T-helper 2 cell (primary cell): ENCODE data around the gene KDELR1.
A peak's percentile ranks its signal among the peaks of the same experiment; 100 is the strongest.
"Not testable (repeated sequence)": the region's sequence is repeated elsewhere in the genome, so short reads cannot be mapped to it uniquely, and the experiment has no call there.

ENCODE experiments used
- DNase-seq, 5 experiments: peaks; one replicate each; pipeline versions ENCODE4 v3.0.0 to v3.0.0-alpha.2; 2012 to 2022

Gene KDELR1

DNA sequence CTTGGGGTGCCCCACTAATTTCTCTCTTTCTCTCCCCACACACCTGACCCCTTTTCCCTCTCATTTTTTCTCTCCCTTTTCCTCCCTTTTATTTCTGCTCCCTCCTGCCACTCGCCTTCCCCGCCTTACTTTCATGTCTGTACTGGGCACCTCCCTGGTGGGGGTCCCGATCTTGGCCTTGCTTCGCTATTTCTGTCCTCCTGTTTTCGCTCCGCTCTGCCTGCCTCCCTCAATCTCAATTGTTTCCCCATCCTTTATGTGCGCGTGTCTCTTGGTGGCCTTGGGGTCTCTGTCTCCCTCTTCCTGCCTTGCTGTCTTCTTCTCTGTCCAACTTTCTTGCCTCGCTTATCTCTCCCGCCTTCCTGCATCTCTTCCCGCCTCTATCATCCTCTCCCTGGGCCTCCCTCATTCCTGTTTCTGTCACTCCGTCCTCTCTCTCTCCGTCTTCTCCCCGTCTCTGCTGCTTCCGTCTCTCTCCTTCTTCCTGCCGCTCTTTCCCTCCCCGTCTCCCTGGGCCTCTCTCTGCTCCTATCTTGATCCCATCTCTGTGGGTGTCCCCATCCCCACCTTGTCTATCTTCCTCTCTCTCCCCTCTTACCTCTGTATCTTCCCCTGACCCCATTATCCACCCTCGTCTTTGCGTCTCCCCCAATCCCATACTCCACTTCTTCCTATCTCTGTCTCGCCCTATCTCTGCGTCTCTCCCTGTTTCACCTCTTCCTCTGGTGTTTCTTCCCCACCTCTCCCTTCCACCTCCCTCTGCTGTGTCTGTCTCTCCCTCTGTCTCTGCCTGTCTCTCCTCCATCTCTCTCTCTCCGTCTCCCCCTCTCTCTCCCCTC is 6.1 kb upstream of the KDELR1 start:
- DNase-seq, result no peak

DNA sequence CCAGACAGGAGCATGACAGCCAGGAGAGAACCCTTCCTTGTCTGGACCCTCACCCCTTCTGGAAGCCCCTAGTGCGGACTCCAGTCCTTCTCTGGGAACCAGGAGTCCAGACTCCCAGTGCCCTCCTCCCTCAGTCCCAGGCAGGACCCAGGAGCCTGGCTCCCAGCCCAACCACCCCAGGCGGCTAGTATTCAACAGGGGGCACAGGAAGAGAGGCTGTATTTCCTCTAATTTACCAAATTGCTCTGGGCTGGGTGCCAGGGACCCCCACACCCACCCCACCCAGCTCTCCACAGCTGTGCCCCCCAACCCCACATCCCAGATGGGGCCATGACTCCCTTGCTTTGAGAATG is 5.4 kb upstream of the KDELR1 start:
- DNase-seq, result no peak

DNA sequence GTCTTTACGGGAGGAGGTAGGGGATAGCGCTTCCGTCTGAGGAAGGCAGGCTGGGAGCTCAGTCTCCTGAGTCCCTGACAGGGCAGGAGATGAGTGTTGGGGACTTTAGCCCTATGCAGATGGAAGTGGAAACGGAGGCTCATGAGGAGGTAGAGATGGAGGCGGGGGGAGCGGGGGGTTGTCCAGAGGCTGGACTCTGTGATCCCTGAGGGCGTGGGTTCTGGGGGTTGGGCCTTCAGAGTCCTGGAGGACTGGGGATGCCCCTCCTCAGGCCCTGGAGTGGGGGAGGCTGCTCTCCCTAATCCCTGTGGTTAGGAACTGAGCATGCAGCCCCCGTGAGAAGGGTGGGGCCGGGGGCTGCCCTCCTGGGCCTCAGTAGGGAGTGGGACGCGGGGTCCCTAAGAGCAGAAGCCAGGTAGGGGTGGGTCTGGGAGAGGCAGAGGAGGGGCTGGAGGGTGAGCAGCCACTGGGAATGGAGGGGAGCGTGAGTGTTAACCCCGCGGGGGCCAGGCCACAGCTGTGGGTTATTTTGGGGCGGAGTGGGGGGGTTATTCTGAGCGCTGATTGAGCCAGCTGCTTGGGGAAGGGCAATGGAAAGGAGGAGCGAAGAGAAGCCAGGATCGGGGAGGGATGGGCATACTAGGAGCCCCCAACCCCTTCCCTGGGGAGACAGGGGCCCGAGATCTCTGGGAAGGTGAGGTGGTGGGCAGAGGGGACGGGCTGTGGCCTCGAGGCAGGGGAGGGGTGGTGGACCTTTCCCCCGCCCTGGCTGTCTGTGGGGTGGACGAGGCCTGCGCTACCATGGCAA is 4.9 kb upstream of the KDELR1 start:
- no peak for DNase-seq

DNA sequence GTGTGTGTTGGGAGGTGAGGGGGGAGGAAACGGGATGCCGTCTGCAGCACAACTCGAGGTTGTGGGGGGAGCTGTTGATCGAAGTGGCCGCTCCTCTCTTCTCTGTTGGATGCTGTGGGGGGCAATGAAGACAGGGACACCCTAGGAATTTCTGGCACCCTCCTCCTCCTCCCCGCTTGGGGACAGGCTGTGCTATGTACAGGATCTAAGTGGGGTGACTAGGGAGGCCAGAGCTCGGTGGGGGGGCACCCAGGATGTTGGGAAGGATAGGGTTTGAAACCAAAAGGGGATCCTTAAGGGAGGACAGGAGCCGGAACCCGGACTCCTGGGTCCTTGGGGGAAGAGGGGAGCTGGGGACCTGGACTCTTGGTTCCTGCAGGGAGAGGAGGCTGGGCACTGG is 4.1 kb upstream of the KDELR1 start:
- DNase-seq, result no peak

DNA sequence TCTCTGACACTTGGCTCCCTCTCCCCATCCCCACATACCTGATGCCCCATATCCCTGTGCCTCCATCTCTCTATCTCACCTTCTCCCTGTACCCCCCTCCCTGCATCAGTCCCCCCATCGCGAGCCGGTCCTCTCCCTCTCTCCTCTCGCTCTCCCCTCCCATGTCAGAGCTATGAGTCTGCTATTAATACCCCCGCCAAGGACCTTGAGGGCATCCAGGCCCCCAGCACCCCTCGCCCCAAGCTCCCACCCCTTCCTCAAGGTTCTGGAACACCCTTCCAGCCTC is 3.8 kb upstream of the KDELR1 start:
- no peak for DNase-seq

DNA sequence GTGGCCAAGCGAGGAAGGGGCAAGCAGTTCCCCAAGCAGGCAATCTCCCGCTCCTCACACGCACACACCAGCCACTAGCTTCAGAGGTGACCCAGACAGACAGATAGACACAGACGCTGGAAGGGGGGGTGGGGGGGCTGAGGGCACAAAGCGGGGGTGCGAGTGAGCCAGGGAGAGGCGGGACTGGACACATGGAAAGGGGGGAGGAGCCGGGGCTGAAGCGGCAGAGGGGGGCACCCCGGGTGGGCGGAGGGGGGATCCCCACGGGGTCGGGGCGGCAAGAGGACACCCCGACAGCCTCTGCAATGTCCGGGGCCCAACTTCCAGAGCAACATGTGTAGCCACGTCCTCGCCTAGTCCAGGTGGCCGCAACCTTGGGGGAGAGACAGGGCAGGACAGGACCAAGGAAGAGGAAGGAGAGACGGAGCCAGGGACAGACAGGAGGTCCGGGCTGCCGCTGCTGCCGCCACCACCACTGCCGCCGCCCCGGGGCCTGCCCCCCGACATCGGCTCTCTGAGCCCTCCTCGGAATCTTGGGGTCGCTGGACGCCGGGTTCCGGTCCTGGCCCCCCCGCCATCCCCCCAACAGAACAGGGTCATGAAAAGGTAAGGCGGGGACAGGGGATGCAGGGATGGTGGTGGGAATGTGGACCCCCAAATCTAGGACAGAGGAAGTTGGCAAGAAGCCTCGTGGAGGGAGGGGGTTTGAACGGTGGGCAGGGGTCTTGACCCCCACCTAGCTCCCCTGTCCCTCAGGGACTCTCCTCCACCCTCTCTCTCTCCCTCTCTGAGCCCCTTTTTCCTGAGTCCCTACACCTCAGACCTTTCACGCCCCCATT is 3.2 kb upstream of the KDELR1 start:
- no peak for DNase-seq

DNA sequence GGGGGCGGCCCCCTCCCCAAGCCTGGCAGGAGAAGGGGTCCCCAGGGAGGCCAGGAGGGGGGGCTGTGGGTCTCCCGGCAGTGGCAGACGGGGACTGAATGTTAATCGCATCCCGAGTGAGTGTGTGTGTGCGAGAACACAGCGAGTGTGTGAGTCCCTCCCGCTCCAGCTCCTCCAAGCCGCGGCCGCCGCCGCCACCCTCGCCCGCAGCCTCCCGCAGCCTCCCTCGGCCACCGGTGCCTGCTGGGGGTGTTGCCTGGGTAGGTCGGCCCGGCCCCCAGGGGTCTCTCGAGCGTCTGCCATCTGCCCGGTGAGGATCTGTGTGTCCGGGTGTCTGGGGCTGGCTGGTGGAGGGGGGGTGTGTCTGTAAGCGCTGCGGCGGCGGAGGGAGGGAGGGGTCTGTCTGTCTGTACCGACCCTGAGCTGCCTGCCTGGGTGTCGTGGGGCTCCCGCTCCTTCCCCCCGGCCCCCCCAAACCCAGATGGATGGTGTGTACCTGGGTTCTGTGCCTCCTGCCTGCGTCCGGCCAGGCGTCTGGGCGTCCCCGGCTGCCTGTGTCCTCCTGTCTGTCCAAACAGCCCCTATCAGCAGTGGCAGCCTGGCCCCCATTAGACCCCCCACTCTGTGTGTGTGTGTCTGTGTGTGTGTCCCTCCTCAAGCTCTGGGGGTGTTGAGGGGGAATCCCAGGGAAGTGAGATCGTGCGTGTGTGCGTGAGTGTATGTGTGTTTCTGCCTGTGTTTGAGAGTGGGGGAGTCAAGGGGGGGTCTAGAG is 2.4 kb upstream of the KDELR1 start, which contains the start of gene GRIN2D:
GRIN2D (plus strand) TSS at position 110 of the 772 bp plus-strand sequence. CDS start 4,725 bp downstream, outside the sequence.
- peak in 1 of 5 experiments; percentile 21 for DNase-seq

DNA sequence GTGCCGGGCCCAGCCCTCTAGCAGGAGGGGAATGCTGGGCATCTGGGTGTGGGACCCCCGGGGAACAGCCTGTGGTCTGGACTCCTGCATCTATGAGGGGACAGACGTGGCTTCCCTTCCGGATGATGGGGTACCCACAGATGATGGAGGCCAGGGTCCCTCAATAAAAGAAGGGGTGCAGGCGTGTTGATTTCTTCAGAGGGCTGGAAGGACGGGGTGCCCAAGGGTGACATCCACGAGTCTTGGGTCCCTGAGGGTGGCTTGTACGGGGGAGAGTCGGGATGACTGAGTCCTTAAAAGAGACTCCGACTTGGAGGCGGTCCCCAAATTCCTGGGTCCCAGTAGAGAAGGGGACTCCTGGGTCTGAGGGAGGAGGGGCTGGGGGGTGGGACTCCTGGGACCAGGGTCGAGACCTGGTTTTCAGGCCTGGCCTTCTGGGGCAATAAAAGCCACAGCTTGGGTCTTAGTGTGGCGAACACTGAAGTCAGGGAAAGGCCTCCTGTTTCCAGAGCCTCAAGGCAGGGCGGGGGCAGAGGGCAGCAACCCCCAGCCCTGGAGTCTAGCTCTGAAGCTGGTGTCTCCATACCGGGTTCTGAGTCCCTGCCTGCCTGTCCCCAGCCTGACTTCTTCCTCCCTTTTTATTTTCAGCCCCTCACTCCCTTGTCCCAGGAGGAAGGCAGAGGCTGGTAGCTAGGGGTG is 1.7 kb upstream of the KDELR1 start:
- no peak for DNase-seq

DNA sequence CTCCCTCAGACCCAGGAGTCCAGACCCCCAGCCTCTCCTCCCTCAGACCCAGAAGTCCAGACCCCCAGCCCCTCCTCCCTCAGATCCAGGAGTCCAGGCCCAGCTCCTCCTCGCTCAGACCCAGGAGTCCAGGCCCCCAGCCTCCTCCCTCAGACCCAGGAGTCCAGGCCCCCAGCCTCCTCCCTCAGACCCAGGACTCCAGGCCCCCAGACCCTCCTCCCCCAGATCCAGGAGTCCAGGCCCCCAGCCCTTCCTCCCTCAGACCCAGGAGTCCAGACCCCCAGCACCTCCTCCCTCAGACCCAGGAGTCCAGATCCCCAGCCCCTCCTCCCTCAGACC is 624 bp upstream of the KDELR1 start:
- DNase-seq, result not testable (repeated sequence)

DNA sequence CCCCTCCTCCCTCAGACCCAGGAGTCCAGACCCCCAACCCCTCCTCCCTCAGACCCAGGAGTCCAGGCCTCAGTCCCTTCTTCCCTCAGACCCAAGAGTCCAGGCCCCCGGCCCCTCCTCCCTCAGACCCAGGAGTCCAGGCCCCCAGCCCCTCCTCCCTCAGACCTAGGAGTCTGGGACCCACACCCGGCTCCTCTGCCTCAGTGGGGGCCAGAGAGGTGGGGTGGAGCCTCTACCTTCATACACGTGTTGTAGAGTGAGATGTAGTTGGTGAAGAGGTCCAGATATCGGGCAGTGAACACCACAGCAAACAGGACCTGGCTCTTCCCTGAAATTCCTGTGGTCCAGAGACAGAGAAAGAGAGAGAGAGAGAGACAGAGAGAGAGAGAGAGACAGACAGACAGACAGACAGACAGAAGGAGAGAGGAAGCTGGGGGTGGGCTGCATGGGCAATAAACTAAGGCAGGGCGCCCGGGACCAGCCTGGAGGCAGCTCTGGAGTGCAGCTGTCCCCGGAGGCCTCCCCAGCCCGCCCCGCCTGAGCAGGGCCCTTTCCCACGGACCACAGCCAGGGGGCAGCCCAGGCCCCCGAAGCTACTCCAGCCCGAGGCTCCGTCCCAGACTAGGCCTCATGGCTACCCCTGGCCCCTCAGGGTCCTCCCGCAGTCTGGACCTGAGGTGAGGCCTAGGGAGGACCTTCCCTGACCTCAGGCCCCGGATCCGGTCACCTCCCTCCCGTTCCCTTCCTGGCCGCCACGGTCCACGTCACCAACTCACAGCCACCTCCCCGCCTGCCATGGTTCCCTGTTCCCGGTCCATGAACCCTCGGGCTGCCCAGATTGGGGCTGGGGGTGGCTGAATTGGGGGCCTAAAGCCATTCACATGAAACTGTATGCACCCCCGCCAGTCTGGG is 907 bp downstream of the KDELR1 start:
- DNase-seq, result peak; percentile 32 to 74 (median 38)

DNA sequence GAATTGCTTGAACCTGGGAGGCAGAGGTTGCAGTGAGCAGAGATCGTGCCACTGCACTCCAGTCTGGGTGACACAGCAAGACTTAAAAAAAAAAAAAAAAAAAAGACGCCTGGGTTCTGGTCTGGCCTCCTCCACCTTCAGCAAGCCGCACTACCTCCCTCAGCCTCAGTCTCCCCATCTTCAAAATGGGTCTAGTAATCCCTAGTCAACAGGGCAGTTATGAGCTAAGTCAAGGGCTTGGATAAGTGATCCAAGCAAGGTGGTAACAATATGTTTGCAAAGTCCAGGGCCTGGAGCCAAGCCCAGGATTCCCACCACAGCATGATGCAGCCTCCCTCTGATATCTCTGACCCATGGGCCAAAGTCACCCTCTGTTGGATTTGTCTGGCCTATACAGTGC is 4.4 kb downstream of the KDELR1 start:
- no peak for DNase-seq

DNA sequence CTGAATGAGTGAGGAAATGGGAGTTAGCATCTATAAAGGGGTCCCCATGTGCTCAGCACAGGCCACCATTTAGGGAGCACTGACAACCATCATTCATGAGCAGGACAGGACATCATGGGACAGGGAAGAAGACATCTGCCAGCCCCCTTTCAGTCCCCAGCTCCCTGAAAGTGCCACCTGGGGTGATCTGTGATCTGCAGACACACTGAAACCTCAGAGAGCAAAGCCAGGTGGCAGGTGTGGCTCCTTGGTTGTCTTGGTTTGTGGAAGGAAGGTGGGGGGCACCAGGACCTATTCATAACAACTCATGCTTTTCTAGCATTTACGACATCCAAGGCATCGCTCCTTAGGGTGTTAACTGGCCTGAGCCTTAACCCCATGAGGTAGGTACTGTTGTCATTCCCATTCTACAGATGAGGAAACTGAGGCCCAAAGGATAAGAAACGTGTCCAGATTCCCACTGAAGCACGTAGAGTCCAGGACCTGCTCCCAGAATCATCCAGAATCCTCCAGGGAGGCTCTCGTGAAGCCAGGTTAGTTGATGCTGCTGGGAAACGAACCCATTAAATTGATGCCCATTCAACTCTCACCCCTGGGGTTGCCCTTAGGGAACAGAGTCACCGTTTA is 5.8 kb downstream of the KDELR1 start:
- no peak for DNase-seq

DNA sequence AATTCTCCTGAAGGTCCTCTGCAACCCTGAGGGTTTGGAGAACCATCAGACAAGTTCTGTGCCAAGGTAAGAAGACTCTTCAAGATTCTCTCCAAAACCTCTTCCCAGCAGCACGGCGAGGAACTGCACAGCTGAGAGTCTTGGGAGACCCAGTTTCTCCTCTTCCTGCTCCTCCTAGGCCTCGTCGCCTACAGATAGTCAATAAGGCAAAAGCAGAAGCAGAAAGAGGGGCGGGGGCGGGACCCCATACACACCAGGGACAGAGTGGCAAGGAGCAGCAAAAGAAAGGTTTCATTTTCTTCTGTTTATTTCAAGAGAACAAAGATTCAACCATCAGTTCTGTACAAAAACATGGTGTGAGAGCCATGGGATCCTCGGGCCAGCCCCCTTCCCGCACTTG is 9.1 kb downstream of the KDELR1 start:
- DNase-seq, result no peak

DNA sequence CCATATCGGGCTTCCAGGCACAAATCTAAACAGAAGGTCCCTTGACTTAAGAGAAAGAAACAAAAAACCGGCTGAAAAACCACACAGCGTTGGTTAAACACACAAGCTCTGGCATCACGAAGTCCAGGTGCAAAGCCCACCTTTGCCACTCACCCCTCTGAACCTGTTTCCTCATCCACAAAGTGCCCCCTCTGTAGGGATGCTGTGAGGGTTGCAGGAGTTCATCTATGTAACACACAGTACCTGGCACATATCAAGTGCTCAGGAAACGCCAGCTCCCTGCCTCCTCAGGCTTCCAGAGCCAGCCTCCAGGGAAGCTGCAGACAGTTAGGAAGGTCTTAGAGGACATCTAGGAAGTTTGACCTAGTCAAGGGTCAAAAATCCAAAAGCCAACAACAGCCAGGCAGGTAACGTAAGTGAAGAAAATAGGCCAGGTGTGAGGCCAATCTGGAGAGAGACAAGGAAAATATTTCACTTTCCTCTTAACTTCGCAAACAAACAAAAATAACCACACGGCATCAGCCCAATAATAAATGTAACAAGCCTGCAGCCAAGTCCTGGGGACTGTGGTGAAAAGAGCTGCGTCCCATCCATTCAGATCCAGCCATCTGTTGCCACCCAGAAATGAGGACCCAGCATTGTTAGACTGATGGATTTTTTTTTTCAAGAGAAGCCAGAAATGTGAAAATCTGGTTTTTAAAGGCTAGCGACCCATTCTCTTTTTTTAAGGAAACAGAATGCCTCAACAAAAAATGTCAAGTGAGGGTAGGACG is 10.0 kb downstream of the KDELR1 start:
- DNase-seq, result no peak

DNA sequence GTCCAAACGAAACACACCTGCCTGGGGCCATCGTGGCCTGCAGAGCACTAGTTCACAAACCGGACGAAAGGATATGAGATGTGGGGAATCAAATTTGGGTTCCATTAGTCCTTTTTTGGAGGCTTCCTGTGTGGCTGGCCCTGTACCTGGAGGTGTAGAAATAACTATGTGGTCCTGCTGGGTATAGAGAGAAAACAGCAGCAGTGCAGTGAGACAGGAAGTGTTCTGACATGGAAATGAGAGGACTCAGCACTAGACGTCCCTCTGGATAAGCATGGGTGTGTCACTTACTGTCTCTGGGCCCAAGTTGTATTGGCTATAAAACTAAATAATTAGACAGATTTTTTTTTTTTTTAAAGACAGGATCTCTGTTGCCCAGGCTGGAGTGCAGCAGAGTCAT is 12.3 kb downstream of the KDELR1 start:
- DNase-seq, result no peak

DNA sequence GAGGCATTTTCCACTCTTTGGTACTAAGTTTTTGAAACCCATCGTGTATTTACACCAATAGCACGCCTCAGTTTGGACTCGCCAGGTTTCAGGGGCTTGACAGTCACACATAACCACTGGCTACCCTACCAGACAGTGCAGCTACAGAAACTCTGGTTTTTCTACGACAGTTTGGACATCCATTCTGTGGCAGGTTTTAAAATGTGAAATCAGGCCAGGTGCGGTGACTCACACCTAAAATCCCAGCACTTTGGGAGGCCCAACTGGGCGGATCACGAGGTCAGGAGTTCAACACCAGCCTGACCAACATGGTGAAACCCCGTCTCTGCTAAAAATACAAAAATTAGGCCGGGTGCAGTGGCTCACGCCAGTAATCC is 13.2 kb downstream of the KDELR1 start:
- no peak for DNase-seq

DNA sequence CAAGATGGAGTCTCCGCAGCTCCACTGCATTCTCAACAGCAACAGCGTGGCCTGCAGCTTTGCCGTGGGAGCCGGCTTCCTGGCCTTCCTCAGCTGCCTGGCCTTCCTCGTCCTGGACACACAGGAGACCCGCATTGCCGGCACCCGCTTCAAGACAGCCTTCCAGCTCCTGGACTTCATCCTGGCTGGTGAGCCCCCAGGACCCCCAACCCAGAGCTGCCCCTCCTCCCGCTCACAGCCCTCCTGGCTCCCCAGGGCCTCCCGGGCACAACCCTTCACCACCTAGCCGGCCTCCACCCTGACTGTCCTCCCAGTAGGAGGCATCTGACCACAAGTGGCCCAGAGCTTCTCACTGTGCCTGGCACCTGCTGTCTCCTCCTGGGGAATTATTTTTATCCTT is 17.8 kb downstream of the KDELR1 start:
- DNase-seq, result no peak

DNA sequence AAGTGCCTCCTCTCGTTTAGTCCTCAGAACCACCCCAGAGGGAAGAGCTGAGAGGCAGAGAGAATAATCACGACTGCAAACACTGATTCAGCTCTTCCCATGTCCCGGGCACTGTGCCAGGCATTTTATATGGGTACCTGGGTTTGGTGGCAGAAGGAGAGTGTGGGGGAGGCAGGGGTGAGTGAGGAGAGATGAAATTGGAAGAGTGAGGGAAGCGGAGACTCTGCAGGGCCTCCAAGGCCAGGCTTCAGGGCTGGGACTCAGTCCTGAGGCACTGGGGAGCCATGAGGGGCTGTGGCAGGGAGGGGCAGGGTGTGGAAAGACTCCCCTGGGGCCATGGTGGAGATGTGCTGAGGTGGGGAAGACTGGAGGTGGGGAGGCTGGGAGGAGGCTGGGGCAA is 18.4 kb downstream of the KDELR1 start:
- no peak for DNase-seq

DNA sequence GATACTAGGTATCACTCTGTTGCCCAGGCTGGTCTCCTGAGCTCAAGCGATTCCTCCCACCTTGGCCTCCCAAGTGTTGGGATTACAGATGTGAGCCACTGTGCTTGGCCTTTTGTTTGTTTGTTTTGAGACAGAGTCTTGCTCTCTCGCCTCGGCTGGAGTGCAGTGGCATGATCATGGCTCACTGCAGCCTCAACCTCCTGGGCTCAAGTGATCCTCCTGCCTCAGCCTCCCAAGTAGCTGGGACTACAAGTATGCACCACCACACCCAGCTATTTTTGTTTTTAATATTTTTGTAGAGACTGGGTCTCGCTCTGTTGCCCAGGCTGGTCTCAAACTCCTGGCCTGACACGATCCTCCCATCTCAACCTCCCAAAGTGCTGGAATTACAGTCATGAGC is 19.6 kb downstream of the KDELR1 start:
- not testable (repeated sequence) for DNase-seq

DNA sequence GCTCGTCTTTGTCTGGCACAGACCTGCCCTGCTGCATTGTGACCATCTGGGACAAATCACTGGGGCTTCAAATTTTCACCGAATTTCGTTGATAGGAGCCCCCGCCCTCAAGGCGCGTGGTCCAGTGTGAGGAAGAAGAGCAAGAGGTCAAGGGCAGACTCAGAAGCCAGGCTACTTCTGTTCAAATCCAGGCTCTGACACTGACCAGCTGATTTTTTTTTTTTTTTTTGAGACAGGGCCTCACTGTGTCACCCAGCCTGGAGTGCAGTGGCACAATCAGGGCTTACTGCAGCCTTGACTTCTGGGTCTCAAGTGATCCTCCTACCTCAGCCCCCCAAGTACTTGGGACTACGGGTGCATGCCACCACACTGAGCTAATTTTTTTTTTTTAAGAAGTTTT is 20.0 kb downstream of the KDELR1 start:
- DNase-seq, result no peak
